HG03460 (cell line): ENCODE results near the gene SLC16A2.

Experiments
- ATAC-seq: cut with Tn5 transposase; IDR thresholded peaks from one replicate; pipeline ENCODE4 v1.9.1; 2021; ENCODE audit not compliant: unreplicated experiment

Gene SLC16A2

DNA sequence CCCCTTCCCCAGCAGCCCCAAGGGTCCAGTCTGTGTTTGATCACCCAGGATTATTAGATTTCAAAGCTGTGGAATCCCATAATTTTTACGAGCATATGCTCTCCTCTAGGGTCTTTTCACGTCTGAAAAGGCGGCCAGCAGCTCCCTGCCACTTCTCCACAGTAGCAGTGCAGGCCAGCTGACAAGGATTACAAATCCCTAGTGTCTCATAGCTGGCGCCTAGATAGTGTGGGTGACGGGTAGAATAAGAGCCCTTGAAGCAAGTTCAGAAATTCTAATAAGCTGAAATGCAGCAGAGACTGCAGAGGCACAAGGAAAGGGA is 113.8 kb downstream of the SLC16A2 start:
- ATAC-seq, result no peak

DNA sequence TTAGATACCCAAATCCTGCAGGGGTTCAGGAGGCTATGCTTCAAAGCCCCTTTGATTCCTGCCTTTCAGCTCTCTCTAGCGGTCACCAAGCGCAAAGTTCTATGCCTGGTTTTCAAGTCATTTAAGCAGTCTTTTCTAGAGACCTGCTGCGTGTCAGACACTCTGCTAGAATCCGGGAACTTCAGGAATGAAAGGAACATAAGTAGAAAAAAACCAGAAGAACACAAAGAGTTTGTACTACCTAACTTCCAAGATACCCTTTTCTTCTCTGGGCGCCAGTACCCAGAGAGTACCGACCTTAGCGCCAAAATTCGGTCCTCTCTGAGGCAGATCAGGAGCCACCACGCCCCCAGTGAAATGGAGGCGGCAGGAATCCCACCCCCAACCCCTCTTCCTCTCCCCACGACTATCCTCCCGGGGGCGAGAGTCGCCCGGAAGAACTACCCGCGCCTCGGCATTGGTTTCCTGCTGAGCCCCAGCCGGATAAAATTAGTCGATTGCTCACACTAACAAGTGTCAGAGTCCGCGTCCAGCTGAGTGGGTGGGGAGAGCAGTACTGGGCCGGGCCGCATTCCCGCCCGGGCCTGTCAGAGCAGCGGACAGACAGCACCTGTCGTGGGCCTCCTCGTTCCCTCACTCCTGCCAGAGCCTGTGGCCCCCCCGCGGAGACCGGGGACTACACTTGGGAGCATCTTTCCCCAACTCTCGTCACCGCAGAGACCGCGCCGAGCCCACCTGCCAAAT is 114.3 kb downstream of the SLC16A2 start:
- ATAC-seq, result no peak

DNA sequence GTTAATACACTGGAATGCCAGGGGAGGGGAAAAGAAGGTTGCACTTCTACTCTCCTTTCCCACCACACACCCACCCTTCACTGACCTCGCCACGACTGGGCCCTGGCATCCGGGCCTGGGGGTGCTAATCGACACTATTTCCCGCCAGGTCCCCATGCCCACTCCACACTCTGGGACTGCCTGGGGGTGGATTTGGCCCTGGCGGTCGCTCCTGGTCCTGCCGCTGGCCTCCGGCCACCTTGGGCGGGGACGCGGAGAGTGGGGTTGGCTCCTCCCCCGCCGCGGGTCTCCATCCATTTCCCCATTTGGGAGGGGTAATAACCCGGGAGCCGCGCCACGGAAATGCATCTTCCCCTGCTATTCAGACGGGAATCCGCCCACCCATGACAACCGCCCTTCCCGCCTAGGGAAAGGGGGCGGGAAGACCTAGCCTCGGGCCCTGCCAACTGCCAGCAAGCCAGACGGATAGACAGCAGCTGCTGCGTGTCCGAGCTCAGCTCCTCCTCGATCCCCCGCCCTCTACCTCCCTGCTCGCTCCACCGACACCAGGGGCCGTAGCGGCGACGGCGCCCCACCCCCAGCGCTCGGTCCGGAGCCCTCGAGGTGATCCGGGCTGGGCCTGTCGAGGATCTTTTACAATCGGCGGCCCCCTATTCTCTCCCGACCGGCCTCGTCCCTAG is 115.0 kb downstream of the SLC16A2 start:
- ATAC-seq, result peak; percentile 71

DNA sequence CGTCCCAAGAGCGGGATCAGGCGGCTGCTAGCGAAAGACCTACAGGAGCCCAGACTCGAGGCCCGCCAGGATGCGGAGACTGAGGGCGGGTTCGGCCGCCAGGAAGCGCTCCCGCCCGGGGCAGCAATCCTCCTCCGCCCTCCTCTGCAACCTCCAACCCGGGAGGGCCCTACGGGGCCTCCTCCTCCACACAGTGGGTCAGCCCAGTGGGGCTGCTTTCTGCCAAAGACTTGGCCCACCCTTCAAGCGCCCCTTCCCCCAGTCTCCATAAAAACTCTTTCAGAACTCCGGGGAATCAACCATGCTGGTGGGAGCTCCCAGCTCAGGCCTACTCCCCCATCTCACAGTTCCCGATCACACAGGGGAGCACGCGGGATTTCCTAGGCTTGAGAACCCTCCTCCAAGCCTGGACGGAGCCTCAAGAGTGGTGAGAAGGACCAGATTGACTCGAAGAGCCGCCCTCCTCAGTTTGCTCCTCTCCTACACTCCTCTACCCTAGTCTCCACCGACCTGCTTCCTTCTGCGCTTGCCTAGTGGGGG is 115.6 kb downstream of the SLC16A2 start:
- ATAC-seq, result peak; percentile 25

DNA sequence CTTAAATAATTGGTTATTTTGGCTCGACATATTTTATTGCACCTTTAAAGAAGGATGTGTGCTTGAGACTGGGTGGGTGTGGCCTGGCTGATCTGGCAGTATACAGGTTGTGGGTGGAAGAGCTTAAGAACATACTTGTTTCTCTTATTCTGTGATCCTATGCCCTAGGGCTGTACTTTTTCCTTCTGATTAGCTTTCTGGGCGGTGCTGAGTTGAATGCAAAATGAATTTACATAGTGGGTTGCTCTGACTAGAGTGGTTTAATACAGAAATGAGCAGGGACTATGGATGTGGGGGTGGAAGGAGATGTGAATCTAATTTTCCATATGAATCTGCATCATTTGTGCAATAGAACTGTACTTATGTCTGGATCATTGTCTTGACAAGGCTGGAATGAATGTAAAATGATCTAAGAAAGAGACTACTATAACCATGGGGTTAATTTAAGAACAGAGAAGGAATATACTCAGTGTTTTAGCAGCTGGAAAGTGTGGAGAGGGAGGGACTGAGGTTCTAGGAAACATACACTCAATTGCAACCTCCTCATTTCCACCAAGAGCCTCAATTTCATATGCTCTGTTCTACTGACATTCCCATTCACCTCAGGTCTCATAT is 119.4 kb downstream of the SLC16A2 start:
- ATAC-seq, result no peak

DNA sequence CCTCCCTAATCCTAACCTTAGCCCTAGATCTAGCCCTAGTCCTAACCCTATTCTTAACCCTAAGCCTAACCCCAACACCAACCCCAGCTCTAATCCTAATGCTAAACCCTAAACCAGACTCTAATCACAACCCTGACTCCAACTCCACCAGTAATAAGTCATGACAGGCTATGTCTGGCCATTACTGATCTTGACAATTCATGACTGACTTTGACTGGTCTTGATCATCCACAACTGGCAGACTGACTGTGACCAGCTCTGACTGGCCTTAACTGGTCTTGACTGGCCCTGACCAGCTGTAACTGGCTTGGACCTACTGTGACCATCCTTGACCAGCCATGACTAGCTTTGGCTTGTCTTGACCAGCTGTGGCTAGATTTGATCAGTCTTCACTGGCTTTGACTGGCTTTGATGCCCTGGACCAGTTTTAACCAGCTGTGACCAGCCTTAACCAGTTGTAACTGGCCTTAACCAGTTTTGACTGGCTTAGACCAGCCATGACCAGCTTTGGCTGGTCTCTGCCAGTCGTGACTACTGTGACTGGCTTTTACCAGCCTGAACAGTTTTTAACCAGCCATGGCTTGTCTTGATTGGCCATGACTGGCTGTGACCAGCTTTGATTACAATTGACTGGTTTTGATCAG is 124.7 kb downstream of the SLC16A2 start:
- ATAC-seq, result no peak

DNA sequence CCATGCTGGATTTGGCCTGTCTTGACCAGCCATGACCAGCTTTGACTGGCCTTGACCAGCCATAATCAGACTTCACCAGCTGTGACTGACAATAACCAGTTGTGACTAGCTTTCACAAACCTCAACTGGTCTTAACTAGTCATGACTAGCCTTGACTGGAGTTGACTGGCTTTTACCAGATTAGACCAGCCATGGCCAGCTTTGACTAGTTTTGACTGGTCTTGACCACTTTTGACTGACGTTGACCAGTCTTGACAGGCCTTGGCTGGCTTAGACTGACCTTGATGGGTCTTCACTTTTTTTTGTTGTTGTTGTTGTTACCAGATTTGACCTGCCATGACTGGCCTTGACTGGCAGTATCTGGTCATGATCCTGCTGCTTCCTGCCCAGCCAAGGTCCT is 125.7 kb downstream of the SLC16A2 start:
- no peak for ATAC-seq

DNA sequence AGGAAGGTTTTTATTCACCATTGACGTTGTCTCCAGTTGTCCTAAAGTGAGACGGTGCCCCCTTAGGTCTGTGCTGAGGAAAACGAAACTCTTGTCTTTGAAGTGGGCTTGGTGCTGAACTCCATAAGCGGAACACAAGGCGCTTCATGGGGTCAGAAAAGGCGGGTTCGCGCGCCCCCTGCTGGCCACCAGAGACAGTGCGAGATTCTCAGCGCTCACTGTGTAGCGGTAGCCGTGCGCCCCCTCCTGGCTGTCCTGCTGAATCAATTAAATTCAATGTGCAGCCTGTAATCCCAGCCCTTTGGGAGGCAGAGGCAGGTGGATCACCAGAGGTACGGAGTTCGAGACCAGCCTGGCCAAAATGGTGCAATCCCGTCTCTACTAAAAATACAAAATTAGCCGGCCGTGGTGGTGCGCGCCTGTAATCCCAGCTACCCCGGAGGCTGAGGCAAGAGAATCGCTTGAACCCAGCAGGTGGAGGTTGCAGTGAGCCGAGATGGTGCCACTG is 129.1 kb downstream of the SLC16A2 start:
- ATAC-seq, result peak; percentile 86

DNA sequence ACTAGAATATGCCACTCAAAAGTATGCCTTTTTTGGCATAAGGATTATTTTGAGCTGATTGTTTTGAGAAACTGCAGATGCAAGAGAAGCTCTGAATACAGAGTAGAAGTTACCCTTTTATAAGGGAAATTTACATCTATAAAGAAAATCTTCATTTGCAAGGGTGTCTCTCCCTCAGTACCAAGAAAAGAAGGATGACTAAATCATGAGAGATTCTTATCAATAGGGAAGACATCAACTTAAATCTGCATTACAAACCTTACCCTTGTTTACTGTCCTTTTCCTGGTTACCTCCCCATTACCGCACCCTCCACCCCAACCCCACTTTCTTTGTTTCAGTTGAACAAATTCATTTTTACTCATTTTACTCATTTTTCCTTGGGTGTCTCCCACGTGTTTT is 130.6 kb downstream of the SLC16A2 start:
- ATAC-seq, result no peak

DNA sequence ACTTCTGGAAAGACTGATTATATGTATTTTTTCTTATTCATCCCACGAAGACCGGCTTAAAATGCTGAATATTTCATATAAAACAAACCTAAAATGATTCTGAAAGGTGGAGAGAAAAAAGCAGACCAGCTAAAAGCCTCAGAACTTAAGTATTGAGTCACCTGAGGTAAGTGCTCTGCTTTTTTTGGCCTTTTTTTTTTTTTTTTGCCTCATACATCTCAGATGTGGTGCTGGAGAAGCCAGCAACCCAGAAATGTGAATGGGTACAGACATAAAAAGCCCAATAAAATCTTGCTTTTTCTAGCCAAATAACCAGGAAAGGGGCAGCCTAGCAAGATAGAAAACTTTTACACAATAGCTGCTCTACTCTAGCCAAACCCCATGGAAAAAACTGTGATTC is 136.1 kb downstream of the SLC16A2 start:
- ATAC-seq, result no peak

DNA sequence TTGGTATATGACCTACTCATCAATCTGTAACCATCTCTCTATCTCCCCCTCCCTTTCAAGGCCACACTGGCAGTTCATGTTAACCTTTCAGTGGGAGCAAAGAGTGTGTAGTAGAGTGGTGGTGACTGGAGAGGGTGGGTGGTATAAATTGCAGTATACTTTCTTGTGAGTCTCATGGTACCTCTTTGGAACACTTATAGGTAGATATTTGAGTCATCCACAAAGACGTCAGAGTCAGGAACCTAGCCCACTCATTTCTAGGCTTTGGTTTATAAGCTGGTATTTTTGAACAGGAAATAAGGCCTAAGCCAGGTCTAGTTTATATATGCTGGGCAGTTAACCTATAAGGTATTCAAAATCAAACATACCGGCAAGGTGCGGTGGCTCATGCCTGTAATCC is 156.8 kb downstream of the SLC16A2 start:
- ATAC-seq, result no peak

DNA sequence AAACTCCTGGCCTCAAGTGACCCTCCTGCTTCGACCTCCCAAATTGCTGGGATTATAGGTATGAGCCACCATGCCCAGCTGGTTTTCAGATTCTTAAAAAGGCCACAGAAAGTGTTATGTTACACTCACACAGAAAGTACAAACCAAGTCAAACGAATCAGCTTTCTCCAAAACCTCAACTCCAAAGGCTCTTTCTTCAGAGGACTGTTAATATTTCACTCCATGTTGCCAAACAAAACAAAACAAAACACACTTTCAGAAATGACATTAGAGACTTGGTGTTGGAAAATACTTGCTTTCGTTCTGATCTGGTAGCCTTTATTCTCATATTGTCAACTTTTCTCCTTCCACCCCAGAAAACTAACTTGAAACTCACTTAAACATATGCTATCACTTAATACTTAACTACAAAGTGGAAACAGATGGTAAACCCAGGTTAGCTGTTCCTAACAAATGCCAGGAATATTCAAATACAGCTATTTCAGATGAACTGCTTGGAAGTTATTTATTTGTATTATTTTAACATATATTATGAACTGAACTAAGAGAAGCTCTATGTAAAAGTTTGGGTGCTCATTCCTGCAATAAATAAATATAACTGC is 158.4 kb downstream of the SLC16A2 start:
- ATAC-seq, result no peak
